ENCODE measurements around the gene FAM117B. TPM values are rescaled to one million over a fixed set of nuclear protein-coding genes. Genes with fewer than 3 reads are reported as not detected.

Gene FAM117B
- total and polyA plus RNA-seq, 9 donors, result 2.5 to 4.8 (median 3.2) TPM

- Histone ChIP-seq H3K27ac (ENCODE audit: low read length) (no peak overlapping the region), H3K4me3 (ENCODE audit: low read length) (no peak overlapping the region), H3K4me1 (ENCODE audit: control insufficient read depth, insufficient read depth, low read length) (no peaks in the 10 kb centered on the region), H3K27me3 (ENCODE audit: control insufficient read depth, insufficient read depth, low read length) (no peaks in the 10 kb centered on the region), H3K9me3 (replicated peaks; ENCODE audit: control insufficient read depth, low read depth, low read length) (no peaks in the 10 kb centered on the region), H3K36me3 (ENCODE audit: control insufficient read depth, insufficient read depth, low read length) (no peaks in the 10 kb centered on the region)
- WGBS (ENCODE audit: insufficient coverage), result 44% methylated on average over 1 of the region's 3 CpGs
- DNase-seq, result no peak
Observed at GRCh38 chr2:202609381-202610145, 25.2 kb upstream of the FAM117B start.

GRCh38 chr2:202610380-202610779 lies 24.4 kb upstream of the FAM117B start:
- Histone ChIP-seq H3K4me1 (ENCODE audit: control insufficient read depth, insufficient read depth, low read length) (no peaks in the 10 kb centered on the region), H3K36me3 (ENCODE audit: control insufficient read depth, insufficient read depth, low read length) (no peaks in the 10 kb centered on the region), H3K9me3 (replicated peaks; ENCODE audit: control insufficient read depth, low read depth, low read length) (no peaks in the 10 kb centered on the region), H3K27ac (ENCODE audit: low read length) (no peak overlapping the region), H3K4me3 (ENCODE audit: low read length) (no peak overlapping the region), H3K27me3 (ENCODE audit: control insufficient read depth, insufficient read depth, low read length) (no peaks in the 10 kb centered on the region)
- no CpG with 5 or more reads among the region's 5 CpGs for WGBS (ENCODE audit: insufficient coverage)
- DNase-seq, result no peak

GRCh38 chr2:202612145-202612544 lies 22.6 kb upstream of the FAM117B start:
- 100% methylated on average over 1 of the region's 1 CpG for WGBS (ENCODE audit: insufficient coverage)

GRCh38 chr2:202613479-202613878 lies 21.3 kb upstream of the FAM117B start:
- H3K4me1 ChIP-seq (ENCODE audit: control insufficient read depth, insufficient read depth, low read length), result no peaks in the 10 kb centered on the region
- H3K9me3 ChIP-seq (replicated peaks; ENCODE audit: control insufficient read depth, low read depth, low read length), result no peaks in the 10 kb centered on the region
- no CpG with 5 or more reads among the region's 4 CpGs for WGBS (ENCODE audit: insufficient coverage)
- no peak overlapping the region for H3K4me3 ChIP-seq (ENCODE audit: low read length)
- no peaks in the 10 kb centered on the region for H3K36me3 ChIP-seq (ENCODE audit: control insufficient read depth, insufficient read depth, low read length)
- H3K27me3 ChIP-seq (ENCODE audit: control insufficient read depth, insufficient read depth, low read length), result no peaks in the 10 kb centered on the region
- H3K27ac ChIP-seq (ENCODE audit: low read length), result no peak overlapping the region
- DNase-seq, result peak; percentile 26

More at GRCh38 chr2:202612145-202612544, 22.6 kb upstream of the FAM117B start:
- Histone ChIP-seq H3K4me3 (ENCODE audit: low read length) (no peak overlapping the region), H3K27me3 (ENCODE audit: control insufficient read depth, insufficient read depth, low read length) (no peaks in the 10 kb centered on the region), H3K4me1 (ENCODE audit: control insufficient read depth, insufficient read depth, low read length) (no peaks in the 10 kb centered on the region), H3K27ac (ENCODE audit: low read length) (no peak overlapping the region), H3K9me3 (replicated peaks; ENCODE audit: control insufficient read depth, low read depth, low read length) (no peaks in the 10 kb centered on the region), H3K36me3 (ENCODE audit: control insufficient read depth, insufficient read depth, low read length) (no peaks in the 10 kb centered on the region)
- DNase-seq, result no peak

- H3K4me1 ChIP-seq (ENCODE audit: control insufficient read depth, insufficient read depth, low read length), result no peaks in the 10 kb centered on the region
- no peaks in the 10 kb centered on the region for H3K9me3 ChIP-seq (replicated peaks; ENCODE audit: control insufficient read depth, low read depth, low read length)
- WGBS (ENCODE audit: insufficient coverage), result no CpG with 5 or more reads among the region's 5 CpGs
- no peaks in the 10 kb centered on the region for H3K36me3 ChIP-seq (ENCODE audit: control insufficient read depth, insufficient read depth, low read length)
- no peak overlapping the region for H3K4me3 ChIP-seq (ENCODE audit: low read length)
- DNase-seq, result peak; percentile 24
- H3K27me3 ChIP-seq (ENCODE audit: control insufficient read depth, insufficient read depth, low read length), result no peaks in the 10 kb centered on the region
- H3K27ac ChIP-seq (ENCODE audit: low read length), result no peak overlapping the region
Observed at GRCh38 chr2:202624133-202624532, 10.6 kb upstream of the FAM117B start.

GRCh38 chr2:202627042-202627441 lies 7.7 kb upstream of the FAM117B start:
- no peaks in the 10 kb centered on the region for H3K9me3 ChIP-seq (replicated peaks; ENCODE audit: control insufficient read depth, low read depth, low read length)
- no peak overlapping the region for H3K27ac ChIP-seq (ENCODE audit: low read length)
- no peaks in the 10 kb centered on the region for H3K36me3 ChIP-seq (ENCODE audit: control insufficient read depth, insufficient read depth, low read length)
- no peaks in the 10 kb centered on the region for H3K4me1 ChIP-seq (ENCODE audit: control insufficient read depth, insufficient read depth, low read length)
- no peaks in the 10 kb centered on the region for H3K27me3 ChIP-seq (ENCODE audit: control insufficient read depth, insufficient read depth, low read length)
- H3K4me3 ChIP-seq (ENCODE audit: low read length), result no peak overlapping the region
- 67% methylated on average over 4 of the region's 4 CpGs for WGBS (ENCODE audit: insufficient coverage)
- DNase-seq, result no peak

- Histone ChIP-seq H3K27ac (ENCODE audit: low read length) (no peak overlapping the region), H3K36me3 (ENCODE audit: control insufficient read depth, insufficient read depth, low read length) (no peaks in the 10 kb centered on the region), H3K9me3 (replicated peaks; ENCODE audit: control insufficient read depth, low read depth, low read length) (no peaks in the 10 kb centered on the region), H3K4me3 (ENCODE audit: low read length) (no peak overlapping the region), H3K27me3 (ENCODE audit: control insufficient read depth, insufficient read depth, low read length) (no peaks in the 10 kb centered on the region), H3K4me1 (ENCODE audit: control insufficient read depth, insufficient read depth, low read length) (peaks cover 3% of the 10 kb centered on the region)
- 83% methylated on average over 3 of the region's 3 CpGs for WGBS (ENCODE audit: insufficient coverage)
- no peak for DNase-seq
Observed at GRCh38 chr2:202628646-202629198, 6.0 kb upstream of the FAM117B start.

GRCh38 chr2:202632682-202633290 lies 2.0 kb upstream of the FAM117B start:
- no peaks in the 10 kb centered on the region for H3K27me3 ChIP-seq (ENCODE audit: control insufficient read depth, insufficient read depth, low read length)
- no peak overlapping the region for H3K27ac ChIP-seq (ENCODE audit: low read length)
- no peak overlapping the region for H3K4me3 ChIP-seq (ENCODE audit: low read length)
- no peaks in the 10 kb centered on the region for H3K36me3 ChIP-seq (ENCODE audit: control insufficient read depth, insufficient read depth, low read length)
- DNase-seq, result peak; percentile 70
- H3K9me3 ChIP-seq (replicated peaks; ENCODE audit: control insufficient read depth, low read depth, low read length), result no peaks in the 10 kb centered on the region
- WGBS (ENCODE audit: insufficient coverage), result no CpG with 5 or more reads among the region's 4 CpGs
- H3K4me1 ChIP-seq (ENCODE audit: control insufficient read depth, insufficient read depth, low read length), result peaks cover 6% of the 10 kb centered on the region

GRCh38 chr2:202633470-202633869 lies 1.3 kb upstream of the FAM117B start:
- WGBS (ENCODE audit: insufficient coverage), result 94% methylated on average over 17 of the region's 19 CpGs
- Histone ChIP-seq H3K36me3 (ENCODE audit: control insufficient read depth, insufficient read depth, low read length) (no peaks in the 10 kb centered on the region), H3K4me1 (ENCODE audit: control insufficient read depth, insufficient read depth, low read length) (peaks cover 6% of the 10 kb centered on the region), H3K9me3 (replicated peaks; ENCODE audit: control insufficient read depth, low read depth, low read length) (no peaks in the 10 kb centered on the region), H3K4me3 (ENCODE audit: low read length) (no peak overlapping the region), H3K27ac (ENCODE audit: low read length) (no peak overlapping the region), H3K27me3 (ENCODE audit: control insufficient read depth, insufficient read depth, low read length) (no peaks in the 10 kb centered on the region)
- no peak for DNase-seq

- Histone ChIP-seq H3K36me3 (ENCODE audit: control insufficient read depth, insufficient read depth, low read length) (no peaks in the 10 kb centered on the region), H3K4me1 (ENCODE audit: control insufficient read depth, insufficient read depth, low read length) (peaks cover 6% of the 10 kb centered on the region), H3K27me3 (ENCODE audit: control insufficient read depth, insufficient read depth, low read length) (no peaks in the 10 kb centered on the region), H3K9me3 (replicated peaks; ENCODE audit: control insufficient read depth, low read depth, low read length) (no peaks in the 10 kb centered on the region), H3K4me3 (ENCODE audit: low read length) (peak overlapping the region; percentile 98), H3K27ac (ENCODE audit: low read length) (peak overlapping the region; percentile 83)
- peak; percentile 81 for DNase-seq
- under 1% methylated on average over 72 of the region's 92 CpGs for WGBS (ENCODE audit: insufficient coverage)
Observed at GRCh38 chr2:202635428-202636212, 851 bp downstream of the FAM117B start.
